UCSD-AML1 (cell line): ENCODE measurements around the gene PPM1M.
A peak's percentile ranks its signal among the peaks of the same experiment; 100 is the strongest.
"Not testable (repeated sequence)": the region's sequence is repeated elsewhere in the genome, so short reads cannot be mapped to it uniquely, and the experiment has no call there.

Source experiments
- DNase-seq: peaks from one replicate; lab custom pipeline; 2025; ENCODE audit not compliant: unreplicated experiment; lab: John Stamatoyannopoulos, UW

Gene PPM1M

DNA sequence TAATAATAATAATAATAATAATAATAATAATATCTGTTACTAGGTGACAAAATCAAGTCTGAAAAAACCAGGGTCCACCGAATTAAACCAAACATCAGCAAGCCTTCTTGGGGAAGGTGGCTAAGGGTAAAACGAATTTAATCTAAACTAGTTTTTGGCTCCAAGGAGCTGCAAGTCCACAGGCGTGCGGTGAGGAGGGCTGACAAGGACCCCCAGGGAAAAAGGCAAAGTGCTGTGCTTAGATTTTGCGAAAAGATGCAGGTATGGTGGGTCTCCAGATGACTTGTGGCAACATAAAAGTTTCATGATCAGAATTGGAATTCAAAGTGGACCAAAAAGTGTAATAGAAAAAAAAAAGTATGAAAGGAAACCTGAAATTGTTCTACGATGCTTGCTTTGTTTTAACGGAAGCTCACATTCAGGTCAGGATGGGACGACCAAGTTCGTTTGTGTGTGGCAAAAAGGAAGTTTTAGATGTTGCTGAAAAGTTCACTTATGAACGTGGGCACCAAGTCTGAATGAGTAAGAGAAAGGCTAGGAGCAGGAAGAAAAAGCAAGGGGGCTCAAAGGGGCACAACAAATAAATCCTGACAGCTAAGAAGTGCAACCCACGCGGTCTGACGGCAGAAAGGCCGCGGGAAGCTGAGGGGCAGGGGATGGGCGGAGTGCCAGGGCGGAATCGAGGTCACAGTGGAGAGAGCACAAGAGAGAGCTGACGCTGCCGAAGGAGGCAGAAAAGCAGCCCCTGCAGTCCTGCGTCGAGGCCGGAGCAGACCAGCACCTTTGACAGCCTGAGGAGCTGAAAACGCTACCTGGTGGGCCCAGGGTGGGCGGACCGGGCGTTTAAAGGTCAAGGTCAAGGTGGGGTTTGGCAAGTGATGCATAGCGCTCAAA, 31.8 kb downstream of the PPM1M start:
- DNase-seq: peak; percentile 68

DNA sequence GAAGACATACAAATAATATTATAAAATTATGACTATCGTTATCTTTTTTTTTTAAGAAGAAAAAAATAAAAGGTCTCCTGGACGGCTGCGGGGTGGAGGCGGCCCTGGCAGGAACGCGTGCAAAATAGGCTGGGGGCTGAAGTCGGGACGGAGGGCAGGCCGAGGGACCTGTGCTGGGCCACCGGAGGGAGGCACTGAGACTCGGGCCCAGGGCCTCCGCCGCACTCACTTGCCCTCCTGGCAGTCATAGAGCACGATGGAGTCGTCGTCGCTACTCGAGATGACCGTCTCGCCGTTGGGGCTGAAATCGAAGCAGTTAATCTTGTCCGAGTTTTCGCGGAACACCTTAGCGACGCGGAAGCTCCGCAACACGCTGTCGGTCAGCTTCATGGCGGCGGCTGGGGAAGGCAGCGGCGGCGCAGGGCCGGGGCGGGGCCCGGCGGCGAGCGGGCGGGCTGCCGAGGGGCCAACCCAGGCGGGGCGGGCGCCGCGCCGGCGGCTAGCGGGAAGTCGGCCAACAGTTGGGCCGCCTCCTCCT, 32.5 kb downstream of the PPM1M start:
- no peak for DNase-seq

DNA sequence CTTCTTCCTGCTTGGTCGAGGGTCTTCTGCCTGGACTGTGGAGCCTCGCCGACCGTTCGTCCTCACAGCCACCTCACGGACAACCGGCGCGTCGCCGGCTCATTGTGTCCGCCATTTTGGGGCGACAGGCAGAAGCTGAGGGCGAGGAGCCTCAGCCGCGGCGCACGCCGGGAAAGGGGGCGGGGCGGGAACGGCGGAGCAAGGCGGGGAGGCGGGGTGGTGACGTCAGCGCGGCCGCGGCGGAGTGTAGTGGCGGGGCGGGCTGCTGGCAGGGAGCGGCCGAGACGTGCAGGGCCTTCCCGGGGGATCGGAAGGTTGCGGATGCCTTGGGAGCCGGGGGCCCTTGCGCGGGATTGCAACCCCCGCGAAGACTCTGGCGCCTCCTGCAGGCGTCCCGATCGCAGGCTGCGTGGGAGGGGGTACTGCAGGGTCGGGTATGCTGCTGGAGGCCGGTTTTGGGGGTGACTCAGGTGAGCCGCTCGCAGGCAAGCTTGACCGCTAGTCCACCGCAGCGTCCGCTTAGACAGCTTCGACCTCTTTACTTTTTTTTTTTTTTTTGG, 33.0 kb downstream of the PPM1M start, which contains the start of gene WDR82:
Gene WDR82, minus strand, starts transcription at position 140 of the 560 bp plus-strand sequence. CDS start 288 bp downstream, outside the sequence.
- peak; percentile 96 for DNase-seq

DNA sequence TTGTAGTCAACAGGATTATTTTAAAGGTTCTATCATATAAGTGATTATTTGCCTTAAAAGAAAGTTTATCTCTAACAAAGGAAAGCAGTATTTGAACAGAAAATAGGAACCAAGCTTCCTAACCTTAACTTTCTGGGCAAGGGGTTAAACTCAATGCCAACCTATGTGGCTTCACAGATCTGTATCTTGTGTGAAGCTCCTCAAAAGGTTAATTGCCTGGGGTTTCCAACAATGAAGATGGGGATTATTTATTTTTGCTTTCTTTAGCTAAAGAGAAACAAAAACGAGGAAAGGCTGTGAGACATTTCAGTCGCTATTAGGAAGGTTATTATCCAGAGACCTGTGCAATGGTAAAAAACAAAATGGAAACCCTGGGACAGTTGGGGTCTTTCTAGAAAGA, 34.0 kb downstream of the PPM1M start:
- no peak for DNase-seq

DNA sequence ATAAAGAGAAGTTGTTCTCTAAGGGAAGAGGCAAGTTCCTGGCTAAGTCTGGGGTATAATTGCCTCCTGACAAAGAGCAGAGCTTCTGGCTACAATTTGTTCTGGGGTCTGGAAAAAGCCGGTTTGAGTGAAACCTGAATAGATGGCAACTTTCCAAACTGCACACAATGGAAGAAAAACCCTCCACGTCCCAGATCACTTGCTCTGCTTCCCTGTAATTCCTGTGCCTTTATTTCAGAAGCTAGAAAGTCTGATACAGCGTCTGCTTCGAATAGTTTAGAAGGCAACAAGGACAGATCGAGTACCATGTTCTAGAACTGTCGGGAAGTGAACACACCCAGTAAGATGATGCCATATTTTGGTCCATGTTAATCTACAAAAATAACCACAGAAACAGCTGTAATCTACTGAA, 34.5 kb downstream of the PPM1M start:
- no peak for DNase-seq

DNA sequence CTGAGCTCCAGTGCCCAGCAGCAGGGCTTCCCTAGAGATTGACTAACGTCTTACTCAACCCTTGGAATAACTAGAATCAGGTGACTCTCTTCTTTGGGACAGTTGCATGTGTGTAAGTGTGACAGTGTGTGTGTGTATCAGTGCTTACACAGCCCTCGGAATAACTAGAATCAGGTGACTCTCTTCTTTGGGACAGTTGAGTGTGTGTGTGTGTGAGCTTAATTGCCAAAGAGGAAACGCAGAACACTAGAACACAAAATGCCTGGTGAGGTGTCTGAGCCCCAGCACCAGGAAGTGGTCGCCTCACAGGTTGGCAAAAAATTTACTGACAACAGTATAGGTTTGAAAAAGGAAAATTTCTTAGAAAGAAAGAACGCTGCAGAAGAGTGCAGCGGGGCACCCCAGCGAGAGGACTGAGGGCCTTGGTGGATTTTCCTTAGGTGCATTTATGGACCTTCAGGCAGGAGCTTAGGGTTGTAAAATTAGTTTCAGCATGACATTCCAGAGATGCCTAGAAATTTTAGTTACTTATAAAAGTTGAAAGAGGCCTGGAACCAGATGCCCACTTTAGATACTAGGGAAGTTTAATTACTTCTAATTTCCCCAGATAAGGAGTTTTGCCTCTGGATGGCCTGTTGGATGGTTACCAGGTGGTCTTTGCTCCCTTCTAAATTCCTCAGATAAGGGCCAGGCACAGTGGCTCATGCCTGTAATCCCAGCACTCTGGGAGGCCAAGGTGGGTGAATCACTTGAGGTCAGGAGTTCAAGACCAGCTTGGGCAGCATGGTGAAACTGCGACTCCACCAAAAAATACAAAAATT, 36.6 kb downstream of the PPM1M start:
- no peak for DNase-seq

DNA sequence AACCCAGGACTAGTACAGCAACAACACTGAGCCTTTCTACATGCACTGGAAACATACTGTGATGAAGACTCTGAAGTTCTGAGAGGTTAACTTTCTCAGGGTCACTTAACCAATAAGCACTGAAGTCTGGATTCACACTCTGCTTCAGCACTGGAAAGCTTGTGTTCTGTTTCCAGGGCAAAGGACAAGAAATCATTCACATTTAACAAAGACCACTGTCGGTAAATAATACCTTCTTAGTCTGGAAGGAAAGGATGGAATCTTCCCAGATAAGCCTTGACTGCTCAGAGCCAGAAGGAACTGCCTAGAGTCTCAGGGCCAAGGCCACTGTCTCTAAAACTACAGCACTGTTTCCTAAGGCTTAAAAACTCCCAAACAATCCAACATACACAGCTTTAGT, 37.7 kb downstream of the PPM1M start:
- DNase-seq: no peak

DNA sequence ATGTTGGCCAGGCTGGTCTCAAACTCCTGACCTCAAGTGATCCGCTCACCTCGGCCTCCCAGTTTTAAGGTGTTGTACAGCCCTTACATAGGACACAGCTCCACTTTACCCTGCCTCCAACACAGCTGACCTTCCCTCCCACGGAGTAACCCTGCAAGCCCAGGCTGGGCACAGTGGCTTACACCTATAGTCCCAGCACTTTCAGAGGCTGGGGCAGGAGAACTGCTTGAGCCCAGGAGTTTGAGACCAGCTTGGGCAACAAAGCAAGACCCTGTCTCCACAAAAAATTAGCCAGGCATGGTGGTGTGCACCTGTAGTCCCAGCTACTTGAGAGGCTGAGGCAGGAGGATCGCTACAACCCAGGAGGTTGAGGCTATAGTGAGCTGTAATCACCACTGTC, 38.5 kb downstream of the PPM1M start:
- not testable (repeated sequence) for DNase-seq

DNA sequence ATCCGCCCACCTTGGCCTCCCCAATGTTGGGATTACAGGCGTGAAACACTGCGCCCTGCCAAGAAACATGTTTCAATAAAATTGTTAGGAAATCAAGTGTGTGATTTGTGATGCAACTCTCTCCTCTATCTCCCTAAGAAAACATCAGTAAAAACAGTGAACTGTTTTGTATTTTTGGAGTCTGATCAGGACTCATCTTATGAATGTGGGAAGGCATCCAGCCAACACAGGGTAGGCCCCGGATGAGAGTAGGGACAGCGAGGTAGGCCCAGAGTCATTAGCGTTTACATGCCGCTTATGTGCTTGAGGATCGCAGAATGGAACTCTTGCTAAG, 41.2 kb downstream of the PPM1M start:
- no peak for DNase-seq

DNA sequence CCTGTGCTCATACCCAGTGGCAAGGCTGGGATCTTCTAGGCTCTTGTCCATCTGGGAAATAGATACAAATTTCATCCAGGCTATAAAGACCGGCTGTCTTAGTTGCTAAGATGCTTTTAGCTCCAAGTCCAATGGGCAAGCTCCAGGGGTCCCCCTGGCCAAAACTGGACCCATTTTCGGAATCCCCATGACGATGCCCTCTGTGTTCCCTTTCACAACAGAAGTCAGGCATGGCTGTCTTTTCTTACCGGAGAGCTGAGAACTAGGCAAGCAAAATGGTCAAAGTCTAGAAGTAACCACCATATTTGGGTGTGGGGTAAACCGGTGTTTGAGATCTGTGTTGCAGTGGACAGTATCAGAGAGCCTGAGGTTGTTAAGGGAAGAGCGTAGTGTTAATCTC, 43.1 kb downstream of the PPM1M start:
- no peak for DNase-seq

DNA sequence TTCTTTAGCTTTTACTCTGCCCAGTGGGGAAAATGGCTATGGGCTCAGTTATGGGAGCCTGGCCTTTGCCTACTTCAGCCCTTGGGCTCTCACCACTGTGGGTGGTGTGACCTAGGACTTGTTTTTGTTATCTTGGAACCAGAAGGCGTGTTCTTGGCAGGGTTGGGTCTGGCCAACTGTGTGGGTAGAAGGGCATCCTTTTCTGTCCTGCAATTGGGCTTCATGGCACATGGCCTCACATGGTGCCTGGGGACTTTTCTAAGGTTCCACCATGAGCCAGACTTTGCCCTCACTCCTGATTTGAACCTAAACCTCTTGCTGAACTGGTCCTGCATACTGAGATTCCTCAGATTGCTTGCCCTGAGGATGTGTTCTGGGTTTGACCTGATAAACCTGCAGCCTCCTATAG, 43.8 kb downstream of the PPM1M start:
- DNase-seq: no peak

DNA sequence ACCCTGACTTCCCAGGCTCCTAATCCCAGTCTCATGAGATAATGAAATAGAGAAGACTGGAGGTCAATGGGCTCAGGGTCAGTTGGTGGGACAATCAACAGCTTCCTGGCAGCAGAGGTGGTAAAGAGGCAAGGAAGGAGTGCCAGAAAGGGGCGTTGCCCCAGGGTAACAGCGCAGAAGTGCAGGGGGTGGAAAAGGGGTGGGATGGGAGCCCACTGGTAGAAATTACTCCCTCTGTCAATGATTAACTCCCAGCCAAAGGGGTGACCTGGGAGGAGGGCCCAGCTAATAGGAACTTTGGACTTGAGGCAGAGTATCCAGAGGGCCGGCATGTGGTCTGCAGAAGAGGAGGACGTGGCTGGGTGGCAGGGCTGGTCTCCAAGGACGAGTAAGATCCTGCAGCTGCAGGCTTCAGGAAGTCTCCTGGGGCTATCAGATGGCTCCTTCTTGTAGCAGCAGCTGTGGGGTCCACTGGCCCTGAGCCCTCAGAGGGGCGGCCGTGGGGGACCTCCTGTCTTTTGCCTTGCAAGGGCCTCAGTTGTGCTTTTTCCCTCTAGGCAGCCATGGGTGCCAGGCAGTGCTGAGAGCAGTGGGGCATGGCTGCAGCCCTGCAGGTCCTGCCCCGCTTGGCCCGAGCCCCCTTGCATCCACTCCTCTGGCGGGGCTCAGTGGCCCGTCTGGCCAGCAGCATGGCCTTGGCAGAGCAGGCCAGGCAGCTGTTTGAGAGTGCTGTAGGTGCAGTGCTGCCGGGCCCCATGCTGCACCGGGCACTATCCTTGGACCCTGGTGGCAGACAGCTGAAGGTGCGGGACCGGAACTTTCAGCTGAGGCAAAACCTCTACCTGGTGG, 44.4 kb downstream of the PPM1M start:
- DNase-seq: no peak

DNA sequence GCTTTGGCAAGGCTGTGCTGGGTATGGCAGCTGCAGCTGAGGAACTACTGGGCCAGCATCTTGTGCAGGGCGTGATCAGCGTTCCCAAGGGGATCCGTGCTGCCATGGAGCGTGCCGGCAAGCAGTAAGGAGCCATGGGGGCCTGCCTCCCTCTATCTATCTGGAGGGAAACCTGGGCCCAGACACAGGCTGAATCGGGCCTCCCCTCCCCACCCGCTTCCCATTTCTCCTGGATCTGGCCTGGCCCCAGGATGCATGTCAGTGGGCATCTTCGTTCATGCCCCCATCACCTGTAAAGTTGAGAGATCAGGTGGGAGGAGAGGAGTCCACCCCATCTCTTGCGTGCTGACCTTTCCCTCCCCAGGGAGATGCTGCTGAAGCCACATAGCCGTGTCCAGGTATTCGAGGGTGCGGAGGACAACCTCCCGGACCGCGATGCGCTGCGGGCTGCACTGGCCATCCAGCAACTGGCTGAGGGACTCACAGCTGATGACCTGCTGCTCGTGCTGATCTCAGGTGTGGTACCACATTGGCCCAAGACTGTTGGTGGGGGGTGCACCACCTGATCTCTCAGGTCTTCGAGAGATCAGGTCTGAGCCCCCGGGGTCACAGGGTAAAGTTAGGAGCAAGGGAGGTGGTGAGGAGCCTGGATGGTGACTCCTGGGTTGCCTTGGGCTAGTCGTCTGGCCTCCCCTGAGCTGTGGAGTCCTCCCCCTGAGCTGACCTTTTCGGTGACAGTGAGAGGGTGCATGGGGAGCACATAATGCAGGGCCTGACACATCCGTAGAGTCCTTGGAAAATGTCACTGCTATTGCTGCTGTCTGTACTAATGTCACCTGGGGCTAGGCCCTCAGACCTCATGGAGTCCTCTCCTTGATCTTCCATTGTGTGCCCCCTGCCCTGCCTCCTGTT, 45.3 kb downstream of the PPM1M start:
- DNase-seq: no peak

DNA sequence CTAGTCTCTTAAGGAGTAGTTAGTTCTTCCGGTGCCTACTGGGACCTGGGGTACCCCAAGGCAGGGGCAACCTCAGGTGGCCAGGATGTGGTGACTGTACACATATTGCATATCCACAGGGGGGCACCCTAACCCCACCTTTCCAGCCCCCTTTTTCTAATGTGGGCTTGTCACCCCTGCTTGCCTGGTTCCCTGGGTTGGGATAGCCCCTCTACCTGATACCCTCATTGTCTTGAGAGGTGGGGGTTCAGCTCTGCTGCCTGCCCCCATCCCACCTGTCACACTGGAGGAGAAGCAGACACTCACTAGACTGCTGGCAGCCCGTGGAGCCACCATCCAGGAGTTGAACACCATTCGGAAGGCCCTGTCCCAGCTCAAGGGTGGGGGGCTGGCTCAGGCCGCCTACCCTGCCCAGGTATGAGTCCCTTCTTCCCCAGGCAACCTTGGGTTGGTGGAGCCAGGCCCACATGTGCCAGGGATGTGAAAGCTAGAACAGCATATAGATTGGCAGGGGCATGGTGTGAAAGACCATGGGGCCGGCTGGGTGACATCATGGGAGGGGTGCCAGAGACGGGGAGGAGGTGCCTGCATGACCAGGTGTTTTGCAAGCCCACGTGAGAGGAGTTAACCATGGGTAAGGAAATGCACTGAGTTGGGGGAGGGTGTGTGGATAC, 46.1 kb downstream of the PPM1M start:
- peak; percentile 37 for DNase-seq

DNA sequence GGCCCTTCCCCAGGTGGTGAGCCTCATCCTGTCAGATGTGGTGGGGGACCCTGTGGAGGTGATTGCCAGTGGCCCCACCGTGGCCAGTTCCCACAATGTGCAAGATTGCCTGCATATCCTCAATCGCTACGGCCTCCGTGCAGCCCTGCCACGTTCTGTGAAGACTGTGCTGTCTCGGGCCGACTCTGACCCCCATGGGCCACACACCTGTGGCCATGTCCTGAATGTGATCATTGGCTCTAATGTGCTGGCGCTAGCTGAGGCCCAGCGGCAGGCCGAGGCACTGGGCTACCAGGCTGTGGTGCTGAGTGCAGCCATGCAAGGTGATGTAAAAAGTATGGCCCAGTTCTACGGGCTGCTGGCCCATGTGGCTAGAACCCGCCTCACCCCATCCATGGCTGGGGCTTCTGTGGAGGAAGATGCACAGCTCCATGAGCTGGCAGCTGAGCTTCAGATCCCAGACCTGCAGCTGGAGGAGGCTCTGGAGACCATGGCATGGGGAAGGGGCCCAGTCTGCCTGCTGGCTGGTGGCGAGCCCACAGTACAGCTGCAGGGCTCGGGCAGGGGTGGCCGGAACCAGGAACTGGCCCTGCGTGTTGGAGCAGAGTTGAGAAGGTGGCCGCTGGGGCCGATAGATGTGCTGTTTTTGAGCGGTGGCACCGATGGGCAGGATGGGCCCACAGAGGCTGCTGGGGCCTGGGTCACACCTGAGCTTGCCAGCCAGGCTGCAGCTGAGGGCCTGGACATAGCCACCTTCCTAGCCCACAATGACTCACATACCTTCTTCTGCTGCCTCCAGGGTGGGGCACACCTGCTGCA, 46.9 kb downstream of the PPM1M start:
- DNase-seq: no peak

DNA sequence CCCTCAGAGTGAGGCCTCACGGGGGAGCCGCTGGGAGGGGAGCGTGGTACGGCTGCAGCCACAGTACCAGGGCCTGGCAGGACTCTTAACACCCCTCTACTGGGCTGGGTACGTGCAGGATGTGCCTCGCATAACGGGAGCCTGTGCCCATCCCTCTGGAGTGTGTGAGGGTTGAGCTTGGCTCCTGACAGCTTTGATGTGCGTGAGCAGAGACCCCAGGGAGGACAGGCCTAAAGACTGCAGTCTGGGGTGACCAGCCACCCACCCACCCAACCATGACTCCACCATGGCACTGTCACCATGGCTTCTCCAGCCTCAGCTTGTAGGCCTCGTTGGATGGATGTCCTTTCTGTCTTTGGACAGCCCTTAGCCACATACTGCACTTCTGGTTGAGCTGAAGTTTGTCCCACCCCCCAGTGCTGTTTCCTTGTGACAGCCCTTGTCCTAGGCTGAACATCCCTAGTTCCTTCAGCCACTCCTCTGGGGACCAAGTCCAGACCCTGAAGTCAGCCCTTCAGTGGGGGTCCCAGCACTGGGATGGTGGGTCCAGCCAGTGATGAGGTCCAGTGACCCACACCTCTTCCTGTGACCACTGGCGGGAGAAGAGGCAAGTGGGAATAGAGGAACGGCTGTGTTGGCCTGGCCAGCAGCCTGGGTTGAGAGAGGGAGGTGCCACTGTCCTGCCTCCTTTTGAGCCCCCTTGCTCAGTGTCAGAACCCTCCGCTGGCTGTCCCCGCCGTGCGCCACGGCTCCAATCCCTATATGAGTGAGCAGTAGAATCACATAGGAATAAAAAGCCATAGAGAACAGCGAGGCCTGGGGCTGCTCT, 48.1 kb downstream of the PPM1M start:
- DNase-seq: no peak
